HG02973 (cell line): ENCODE results near the gene EVC.
"Not testable (repeated sequence)": the region's sequence is repeated elsewhere in the genome, so short reads cannot be mapped to it uniquely, and the experiment has no call there.

Source experiments
- ATAC-seq: cut with Tn5 transposase; IDR thresholded peaks from one replicate; pipeline ENCODE4 v1.9.1; 2021; ENCODE audit warnings: moderate library complexity; ENCODE audit not compliant: unreplicated experiment

The EVC gene

GRCh38 chr4:5809216-5809776, 98.3 kb downstream of the EVC start:
- no peak for ATAC-seq

DNA sequence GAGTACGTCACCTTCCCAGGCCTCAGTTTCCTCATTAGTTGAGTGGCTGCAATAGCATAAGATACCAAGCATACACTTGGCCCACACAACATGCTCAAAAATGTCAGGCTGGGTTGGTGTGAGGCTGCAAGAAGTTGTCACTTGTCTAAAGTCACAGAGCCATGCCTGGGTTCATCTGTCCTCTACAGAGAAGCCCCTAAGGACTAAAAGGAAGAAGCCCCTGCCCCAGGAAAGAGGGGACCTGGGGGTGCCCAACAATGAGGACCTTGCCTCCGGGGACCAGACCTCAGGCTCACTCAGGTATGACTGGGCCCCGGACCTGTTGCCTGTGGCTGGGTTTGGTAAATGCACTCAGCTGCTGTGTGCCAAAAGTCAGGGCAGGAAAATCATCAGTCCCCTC, 99.2 kb downstream of the EVC start:
- no peak for ATAC-seq

- ATAC-seq, result no peak
Measured at GRCh38 chr4:5810770-5811430, 99.9 kb downstream of the EVC start.

GRCh38 chr4:5812057-5812456, 101.1 kb downstream of the EVC start:
- ATAC-seq, result not testable (repeated sequence)

DNA sequence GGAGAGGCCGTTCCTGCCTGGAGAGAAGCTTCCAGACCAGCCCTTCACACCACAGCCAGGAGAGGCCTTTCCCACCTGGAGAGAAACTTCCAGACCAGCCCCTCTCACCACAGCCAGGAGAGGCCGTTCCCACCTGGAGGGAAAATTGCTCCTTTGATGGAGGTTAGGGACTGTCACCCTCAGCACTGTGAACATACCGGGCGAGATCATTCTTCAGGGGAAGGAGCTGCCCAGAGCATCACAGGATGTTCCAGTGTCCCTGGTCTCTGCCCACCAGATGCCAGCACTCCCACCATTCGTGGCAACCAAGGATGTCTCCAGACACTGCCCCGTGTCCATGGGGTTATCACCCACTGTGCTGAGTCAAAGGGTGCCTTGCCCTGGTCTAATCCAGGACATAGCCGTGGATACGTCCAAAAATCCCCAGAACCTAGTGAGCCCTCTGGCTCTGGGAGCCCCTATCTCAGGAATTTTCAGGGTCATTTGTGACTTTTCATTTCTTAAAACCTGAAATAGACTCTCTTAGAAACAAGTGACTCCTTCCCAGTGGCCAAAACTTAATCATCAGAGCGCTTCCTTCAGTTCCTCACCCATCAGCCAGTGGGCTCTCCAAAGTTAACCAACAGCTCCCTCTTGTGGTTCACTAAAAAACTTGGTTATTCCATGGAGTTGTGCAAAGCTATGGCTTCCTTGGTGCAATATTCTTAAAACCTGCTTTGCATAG, 101.7 kb downstream of the EVC start:
- no peak for ATAC-seq

DNA sequence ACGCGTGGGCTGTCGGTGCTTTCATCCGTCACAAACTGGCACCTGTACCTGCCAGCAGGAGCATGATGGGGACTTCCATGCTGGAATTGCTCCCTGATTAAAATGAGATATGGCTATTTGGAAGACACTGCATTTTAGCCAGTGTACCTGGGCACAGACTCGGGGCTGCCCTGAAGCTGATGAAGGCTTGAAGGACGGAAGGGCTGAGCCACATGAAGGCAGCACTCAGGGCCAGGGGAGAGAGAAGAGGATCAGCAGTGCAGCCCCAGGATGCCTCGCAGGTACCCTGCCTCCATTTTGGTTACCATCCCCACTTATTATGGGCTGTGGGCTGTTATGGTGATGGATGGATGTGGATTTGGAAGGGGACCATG, 102.9 kb downstream of the EVC start:
- ATAC-seq, result no peak

DNA sequence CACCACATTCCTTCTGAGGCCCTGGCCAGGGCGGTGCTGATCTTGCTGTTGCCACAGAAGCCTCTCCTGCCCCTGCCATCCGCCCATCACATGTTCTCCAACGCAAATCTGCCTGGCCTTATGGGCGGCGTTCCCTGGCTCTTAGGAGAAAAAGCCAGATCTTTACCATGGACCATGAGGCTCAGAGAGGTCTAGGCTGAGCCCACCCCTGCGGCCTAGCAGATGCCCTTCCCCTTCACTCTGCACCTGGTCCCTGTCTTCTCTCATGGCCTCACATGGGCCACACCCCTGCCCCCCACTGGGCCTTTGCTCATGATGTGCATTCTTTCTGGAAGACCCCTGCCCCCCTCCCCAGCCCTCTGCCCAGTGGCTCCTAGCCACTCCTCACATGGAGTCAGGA, 103.4 kb downstream of the EVC start:
- ATAC-seq, result no peak

- no peak for ATAC-seq
Measured at GRCh38 chr4:5815641-5816040, 104.6 kb downstream of the EVC start.

DNA sequence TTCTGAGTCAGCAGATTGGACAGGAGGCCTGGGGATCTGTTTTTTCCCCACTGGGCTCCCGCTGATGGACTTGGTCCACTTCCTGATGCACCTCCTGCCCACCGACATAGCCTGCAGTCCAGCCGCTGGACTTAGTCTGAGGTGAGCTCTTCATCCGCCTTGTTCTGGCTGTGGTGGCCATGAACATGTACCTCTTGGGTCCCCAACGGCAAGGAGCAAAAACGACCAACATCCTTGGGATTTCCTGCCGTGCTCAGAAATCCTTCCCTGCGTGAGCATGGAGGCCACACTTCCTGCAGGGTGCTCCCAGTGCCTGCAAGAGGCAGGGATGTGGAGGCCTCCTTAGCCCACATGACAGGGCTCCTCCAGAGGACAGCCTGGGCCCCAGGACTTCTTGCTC, 105.1 kb downstream of the EVC start:
- ATAC-seq, result no peak

DNA sequence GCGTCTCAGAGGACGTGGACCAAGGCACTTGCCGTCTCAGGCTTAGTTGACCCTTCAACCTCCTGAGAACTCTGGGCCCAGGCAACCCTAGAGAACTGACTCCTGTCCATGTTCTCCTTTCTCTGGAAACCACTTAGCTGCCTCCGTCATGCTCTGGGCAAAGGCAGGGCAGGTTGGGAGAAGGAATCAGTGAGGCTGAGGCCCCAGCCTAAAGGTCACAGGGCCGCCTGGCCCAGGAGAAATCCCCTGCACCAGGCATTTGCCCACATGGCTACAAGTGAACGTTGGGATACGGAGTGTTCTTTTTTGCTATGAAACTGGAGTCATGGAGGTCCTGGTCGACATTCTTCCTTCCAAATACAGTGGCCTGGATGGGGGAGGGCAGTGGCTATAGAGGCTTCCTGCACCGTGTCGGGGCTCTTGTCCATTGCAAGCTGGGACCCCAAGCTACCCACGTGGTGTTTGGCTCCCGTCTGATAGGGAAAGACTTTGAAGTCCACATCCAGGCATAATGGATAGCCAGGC, 105.9 kb downstream of the EVC start:
- ATAC-seq, result no peak

DNA sequence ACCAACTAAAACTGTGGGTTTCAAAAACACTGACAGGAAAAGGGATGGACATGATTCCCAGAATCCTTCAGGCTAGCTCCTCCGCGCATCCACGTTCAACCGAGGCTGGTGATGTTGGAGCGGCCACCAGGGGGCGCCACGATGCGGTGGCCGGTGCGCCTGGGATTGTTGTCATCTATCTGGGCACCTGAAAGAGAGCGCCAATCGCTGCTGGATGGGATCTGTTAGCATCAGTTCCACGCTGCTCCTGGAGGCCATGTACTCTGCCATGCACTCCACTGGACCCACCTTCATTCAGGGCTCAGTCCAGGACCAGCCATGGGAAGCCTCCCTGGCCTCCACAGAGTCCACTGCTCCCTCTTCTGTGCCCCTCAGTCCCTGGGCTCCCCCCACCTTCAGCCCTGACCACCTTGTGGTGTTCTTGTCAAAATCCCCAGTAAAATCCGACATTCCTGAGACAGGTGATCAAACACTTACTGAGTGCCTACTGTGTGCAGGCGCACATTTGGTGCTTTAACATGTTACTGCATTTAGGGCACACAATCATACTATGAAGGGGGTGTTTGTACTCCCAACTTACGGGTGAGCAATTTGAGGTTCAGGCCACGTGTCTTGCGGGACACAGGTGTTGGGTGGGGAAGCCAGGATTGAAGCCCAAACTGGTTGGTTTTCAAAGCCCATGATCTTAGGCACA, 110.8 kb downstream of the EVC start:
- ATAC-seq, result no peak

DNA sequence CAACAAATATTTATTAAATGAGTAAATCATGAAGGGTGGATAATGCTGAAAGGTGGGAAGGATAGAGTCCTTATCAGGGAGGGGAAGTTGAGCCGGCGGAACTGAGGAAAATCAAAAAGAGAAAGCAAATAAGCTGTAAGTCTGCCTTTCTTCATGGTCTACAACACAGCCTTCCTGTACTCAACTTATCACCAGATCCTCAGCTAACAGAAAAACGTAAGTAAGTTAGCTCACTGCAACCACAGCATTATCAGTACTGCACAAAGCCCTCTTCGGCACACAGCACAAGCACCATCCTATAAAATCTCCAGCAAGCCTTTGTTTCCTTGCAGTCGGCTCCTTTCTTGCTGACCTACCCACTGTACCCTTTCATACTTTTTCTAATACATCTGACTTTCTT, 111.6 kb downstream of the EVC start:
- ATAC-seq, result no peak

DNA sequence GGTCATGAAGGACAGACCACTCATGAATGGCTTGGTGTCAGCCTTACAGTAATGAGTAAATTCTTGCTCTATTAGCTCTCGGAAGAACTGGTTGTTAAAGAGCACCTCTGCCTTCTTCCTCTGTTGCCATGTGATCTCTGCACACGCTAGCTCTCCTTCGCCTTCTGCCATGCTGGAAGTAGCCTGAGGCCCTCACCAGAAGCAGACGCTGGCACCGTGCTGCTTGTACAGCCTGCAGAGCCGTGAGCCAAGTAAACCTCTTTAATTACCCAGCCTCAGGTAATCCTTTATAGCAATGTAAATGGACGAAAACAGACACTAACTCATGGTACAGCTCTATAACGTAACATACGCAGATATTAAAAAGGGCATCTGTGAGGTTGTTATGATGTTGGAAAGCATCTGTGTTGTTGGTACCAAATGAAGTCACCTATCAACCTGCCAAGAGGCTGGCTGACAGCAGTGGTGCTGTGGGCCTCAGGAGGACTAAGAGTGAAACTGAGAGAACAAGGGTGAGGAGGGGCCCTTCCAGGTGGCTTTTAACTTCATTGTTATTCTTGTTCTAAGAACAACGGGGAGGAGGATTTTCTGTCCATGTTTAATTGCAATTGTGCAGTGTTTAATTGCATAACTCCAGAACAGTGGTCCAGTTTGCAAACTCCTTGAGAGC, 112.7 kb downstream of the EVC start:
- ATAC-seq, result no peak

DNA sequence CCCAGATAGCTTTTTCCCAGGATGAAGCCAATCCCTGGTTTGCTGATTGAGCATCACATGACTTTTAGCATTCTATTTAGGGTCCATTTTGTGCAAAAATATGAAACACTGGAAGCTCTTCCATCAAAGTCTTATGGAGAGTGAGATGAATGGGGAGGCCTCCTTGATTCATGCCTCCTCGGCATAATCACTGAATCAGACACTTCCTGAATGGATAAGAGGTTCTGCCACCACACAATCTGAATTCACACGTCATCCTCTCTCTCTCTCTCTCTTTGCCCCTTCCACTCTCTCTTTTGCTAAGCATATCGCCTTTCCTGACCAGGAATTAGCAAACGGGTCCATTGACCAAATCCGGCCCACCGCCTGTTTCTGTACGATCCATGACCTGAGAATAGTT, 113.2 kb downstream of the EVC start:
- no peak for ATAC-seq

DNA sequence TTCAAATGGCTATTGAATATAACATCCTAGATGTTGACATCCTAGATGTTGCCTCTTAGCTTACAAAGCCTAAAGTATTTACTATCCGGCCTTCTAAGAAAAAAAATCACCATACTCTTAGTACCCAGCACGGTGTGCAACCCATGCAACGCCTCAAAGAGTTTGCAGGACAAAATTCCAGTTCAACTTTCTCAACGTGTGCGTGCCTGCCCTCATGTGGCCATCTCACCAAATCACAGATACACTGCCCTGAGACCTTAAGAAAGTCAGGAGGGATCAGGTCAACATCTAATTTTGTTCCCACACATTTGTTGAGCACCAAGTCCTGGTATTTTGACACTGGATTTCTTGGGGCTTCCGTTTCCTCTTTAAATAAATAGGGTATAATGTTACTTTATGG, 113.6 kb downstream of the EVC start:
- ATAC-seq, result no peak

DNA sequence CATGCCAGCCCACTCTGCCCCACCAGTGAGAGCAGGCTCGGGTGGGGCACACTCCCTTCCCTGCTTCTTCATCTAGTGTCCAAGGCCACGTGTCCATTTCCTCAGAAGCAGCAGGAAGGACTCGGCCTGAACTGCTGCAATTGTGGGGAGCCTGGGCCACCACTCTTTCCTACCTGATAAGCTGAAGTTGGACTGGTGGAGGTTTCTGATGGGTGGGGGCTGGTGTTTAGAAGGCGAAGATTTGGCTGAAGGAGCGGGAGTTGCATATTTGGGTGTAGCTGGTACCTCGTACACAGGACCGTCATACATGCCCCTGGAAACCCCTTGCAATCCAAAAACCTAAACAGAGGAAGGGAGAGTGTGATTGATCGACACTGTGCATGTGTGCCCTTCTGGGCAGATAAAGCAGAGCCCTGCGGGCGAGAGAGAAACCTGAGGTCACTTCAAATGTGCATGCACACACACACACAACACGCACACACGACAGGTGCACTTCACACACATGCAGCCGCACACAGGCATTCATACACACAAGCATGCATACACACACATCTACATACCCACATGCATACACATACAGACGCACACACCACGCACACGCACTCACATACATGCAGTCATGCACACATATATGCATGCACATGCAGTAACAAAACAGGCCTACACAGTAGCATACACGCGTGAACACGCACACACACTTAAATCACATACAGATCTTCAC, 114.5 kb downstream of the EVC start:
- ATAC-seq, result no peak

DNA sequence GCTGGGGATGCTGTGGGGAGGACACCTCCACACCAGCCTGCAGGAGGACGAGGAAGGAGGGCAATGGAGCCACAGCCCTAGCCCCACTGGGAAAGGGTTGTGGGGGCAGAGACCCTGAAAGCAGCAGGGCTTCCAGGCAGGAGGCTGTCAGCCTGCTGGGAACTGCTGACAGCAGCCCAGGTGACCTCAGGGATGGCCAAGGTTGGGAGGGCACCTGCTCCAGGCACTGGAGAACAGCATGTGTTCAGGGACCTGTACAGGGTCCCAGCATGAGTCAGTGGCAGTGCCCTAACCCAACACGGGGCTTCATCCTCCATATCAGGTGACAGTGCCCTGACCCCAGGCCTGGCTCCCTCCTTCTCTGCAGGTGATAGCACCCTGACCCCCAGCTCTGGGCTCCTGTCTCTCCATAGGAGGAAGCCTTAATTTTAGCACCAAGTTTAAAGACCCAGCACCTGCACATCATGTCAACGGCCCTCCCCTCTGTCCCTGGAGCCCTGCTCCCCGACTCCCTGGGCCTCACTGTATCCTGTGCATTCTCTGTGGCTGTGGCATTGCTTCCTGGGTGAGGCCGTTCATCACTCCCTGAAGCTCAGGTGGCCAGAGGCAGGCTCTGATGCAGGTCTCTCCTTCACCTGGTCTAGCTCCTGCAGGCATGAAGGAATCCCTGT, 115.6 kb downstream of the EVC start:
- ATAC-seq, result no peak

DNA sequence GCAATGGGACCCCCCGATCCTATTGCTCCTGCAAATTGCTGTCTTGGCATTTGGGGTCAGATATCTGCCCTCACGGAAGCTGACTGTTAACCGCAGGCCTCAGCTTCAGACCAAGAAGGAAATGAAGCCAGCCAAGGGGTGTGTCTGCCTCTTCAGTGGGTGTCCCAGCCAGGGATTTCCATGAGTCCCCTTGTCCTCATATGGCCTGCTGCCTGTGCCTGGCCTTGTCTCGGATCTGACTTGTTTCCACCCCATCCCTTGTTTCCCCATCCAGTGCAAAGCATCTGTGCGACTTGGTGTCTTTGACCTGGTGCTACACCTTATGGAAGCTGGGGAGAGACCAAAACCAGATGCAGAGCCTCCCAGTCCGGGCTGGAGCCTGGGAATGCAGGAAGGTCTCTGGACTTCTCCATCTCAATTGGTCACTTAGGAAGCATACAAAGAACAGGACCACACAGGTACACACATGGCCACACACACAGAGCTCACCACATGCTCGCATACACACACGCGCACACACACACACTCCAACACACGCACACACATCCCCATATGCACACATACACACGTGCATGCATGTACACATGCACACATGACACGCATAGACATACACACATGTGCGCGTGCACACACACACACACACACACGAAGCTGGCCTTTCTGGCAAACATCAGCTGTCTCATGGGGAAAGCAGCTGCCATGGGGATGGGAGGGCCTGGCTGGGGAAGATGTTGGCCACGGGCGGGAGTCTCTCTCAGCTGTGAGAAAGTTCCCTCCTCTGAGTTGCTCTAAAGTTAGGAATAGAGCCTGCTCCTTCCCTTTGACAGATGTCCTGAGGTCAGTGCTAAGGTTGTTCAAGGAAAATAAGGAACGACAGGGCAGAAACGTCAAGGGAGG, 116.4 kb downstream of the EVC start:
- ATAC-seq, result no peak

DNA sequence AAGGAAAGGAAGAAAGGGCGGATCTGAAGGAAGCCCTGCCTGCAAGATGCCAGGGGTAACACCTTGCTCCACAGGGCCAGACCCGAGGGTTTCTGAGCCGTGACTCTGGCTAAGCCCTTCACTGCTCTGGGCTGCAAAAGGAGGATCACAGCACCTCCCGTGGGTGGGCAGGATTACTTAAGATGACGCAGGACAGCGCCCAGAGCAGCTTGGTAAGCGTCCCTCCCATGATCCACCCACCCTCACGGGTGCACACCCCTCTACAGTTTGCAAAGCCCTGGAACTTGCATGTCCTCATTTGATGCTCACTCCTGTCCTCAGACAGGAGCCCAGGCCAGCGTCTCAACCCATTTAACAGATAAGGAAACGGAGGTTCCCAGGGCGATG, 117.0 kb downstream of the EVC start:
- no peak for ATAC-seq
